OCI-LY7 (cell line): ENCODE data around the gene SFXN5. TPM values are rescaled to one million over a fixed set of nuclear protein-coding genes. Genes with fewer than 3 reads are reported as not detected.

Experiments
- BruUV-seq: library from RNA; stranded (reverse); fragments of 400-500 nt; replicated peaks from 2 replicates; lab custom pipeline; 2021; lab: Mats Ljungman, UMichigan
- CTCF ChIA-PET: fragments of 300-600 bp; sonication (Branson Sonifier 250); formaldehyde crosslinking; loops from one replicate; lab custom pipeline; 2022; ENCODE audit warnings: antibody characterized with exemption; ENCODE audit not compliant: unreplicated experiment; lab: Charles Lee
- POLR2A ChIA-PET: fragments of 300-600 bp; sonication (Branson Sonifier 250); formaldehyde crosslinking; loops from one replicate; lab custom pipeline; 2022; ENCODE audit warnings: antibody characterized with exemption; lab: Charles Lee
- DNase-seq: peaks from one replicate; pipeline ENCODE4 v3.0.0-alpha.2; 2015; ENCODE audit warnings: low spot score
- H2AFZ ChIP-seq: fragments of 200-600 bp; sonication (generic), shearing (Covaris generic); 2 replicates; pipeline ENCODE4 v1.6.1; 2014; ENCODE audit warnings: mild to moderate bottlenecking, antibody characterized with exemption, low read length, moderate library complexity
- H3K27ac ChIP-seq: fragments of 200-600 bp; sonication (generic); 2 replicates; pipeline ENCODE4 v1.5.1; 2014; ENCODE audit warnings: mixed run types, low read depth, mild to moderate bottlenecking, moderate library complexity, low read length, inconsistent platforms; ENCODE audit not compliant: poor library complexity, severe bottlenecking
- H3K36me3 ChIP-seq: fragments of 200-600 bp; sonication (generic); 2 replicates; pipeline ENCODE4 v1.6.1; 2014; ENCODE audit warnings: mild to moderate bottlenecking, antibody characterized with exemption, low read length, moderate library complexity, mixed read lengths; ENCODE audit not compliant: insufficient read depth
- H3K4me1 ChIP-seq: fragments of 200-600 bp; sonication (generic); 2 replicates; pipeline ENCODE4 v1.5.1; 2014; ENCODE audit warnings: mild to moderate bottlenecking, low read length; ENCODE audit not compliant: insufficient read depth, poor library complexity, severe bottlenecking
- H3K4me2 ChIP-seq: fragments of 200-600 bp; sonication (generic); 2 replicates; pipeline ENCODE4 v1.6.1; 2014; ENCODE audit warnings: mild to moderate bottlenecking, low read length
- H3K4me3 ChIP-seq: fragments of 200-600 bp; sonication (generic); 2 replicates; pipeline ENCODE4 v1.5.1; 2014; ENCODE audit warnings: mild to moderate bottlenecking, low read depth, low read length; ENCODE audit not compliant: poor library complexity, severe bottlenecking
- H3K79me2 ChIP-seq: fragments of 200-600 bp; sonication (generic); 2 replicates; pipeline ENCODE4 v1.6.1; 2016; ENCODE audit warnings: low read depth, mild to moderate bottlenecking, low read length, moderate library complexity, mixed read lengths; ENCODE audit not compliant: insufficient read depth
- H3K9me2 ChIP-seq: fragments of 200-600 bp; sonication (generic); 2 replicates; pipeline ENCODE4 v1.6.1; 2016; ENCODE audit warnings: mild to moderate bottlenecking, low read length, mixed read lengths; ENCODE audit not compliant: insufficient read depth
- H3K9me3 ChIP-seq: fragments of 200-600 bp; sonication (generic); 2 replicates; pipeline ENCODE4 v1.6.1; 2014; ENCODE audit warnings: mild to moderate bottlenecking, mixed run types, low read length, mixed read lengths
- H4K20me1 ChIP-seq: fragments of 200-600 bp; sonication (generic); 2 replicates; pipeline ENCODE4 v1.6.1; 2014; ENCODE audit warnings: mild to moderate bottlenecking, antibody characterized with exemption, low read length, moderate library complexity, mixed read lengths; ENCODE audit not compliant: insufficient read depth
- CTCF ChIP-seq: fragments of 200-600 bp; sonication (generic); conservative IDR thresholded peaks from 2 replicates; pipeline ENCODE4 v1.5.1; 2014; ENCODE audit warnings: mild to moderate bottlenecking, antibody characterized with exemption, low read length, moderate library complexity, mixed read lengths
- EZH2phosphoT487 ChIP-seq: fragments of 200-600 bp; sonication (generic); IDR thresholded peaks from 2 replicates; pipeline ENCODE4 v1.6.1; 2018; ENCODE audit warnings: low read depth, borderline replicate concordance, mild to moderate bottlenecking, mixed run types, antibody characterized with exemption, low read length, moderate library complexity, mixed read lengths
- intact Hi-C: fragments of 100-400 bp; cut with micrococcal nuclease; formaldehyde crosslinking; loops from one replicate; pipeline ENCODE4 v1.10.0; 2022; ENCODE audit not compliant: unreplicated experiment
- total RNA-seq, 2 experiments: library from RNA; depleted of rRNA in 1 of 2; stranded (reverse); fragments of >200 nt in 1 of 2; shearing (Covaris generic) in 1 of 2; gene quantifications; 2 replicates each; pipeline ENCODE4 v1.2.3, GENCODE V29; 2014 to 2022

Gene SFXN5
- total RNA-seq, 2 experiments from 2014 or later: 4.5 to 10.5 TPM

- no peak overlapping the region for H2AFZ ChIP-seq
- no peak for TF ChIP-seq EZH2phosphoT487
- no peak for TF ChIP-seq CTCF
- no TSS peak for BruUV-seq
- no peak for DNase-seq
- H3K9me2 ChIP-seq: no peaks in the 10 kb centered on the region
- H3K27ac ChIP-seq: no peak overlapping the region
- no peaks in the 10 kb centered on the region for H3K36me3 ChIP-seq
- H3K4me1 ChIP-seq: peaks cover 5% of the 10 kb centered on the region
- no peaks in the 10 kb centered on the region for H3K9me3 ChIP-seq
- intact Hi-C loops: no loop called here
- H4K20me1 ChIP-seq: no peaks in the 10 kb centered on the region
- H3K79me2 ChIP-seq: no peaks in the 10 kb centered on the region
- ChIA-PET CTCF (no interaction called here), POLR2A (no interaction called here)
- no peak overlapping the region for H3K4me3 ChIP-seq
- H3K4me2 ChIP-seq: peak overlapping the region; percentile 29; the same call in 1 of the 2 replicates
These were observed 154.8 kb downstream of the SFXN5 start for GRCh38 chr2:72916743-72917137.

GRCh38 chr2:72915907-72916742, 155.4 kb downstream of the SFXN5 start:
- POLR2A ChIA-PET: no interaction called here
- Histone ChIP-seq H3K4me2 (peak overlapping the region; percentile 50), H3K4me1 (peaks cover 5% of the 10 kb centered on the region), H3K4me3 (peak overlapping the region; percentile 30), H3K79me2 (no peaks in the 10 kb centered on the region), H3K36me3 (no peaks in the 10 kb centered on the region), H3K27ac (no peak overlapping the region), H2AFZ (no peak overlapping the region), H4K20me1 (no peaks in the 10 kb centered on the region), H3K9me2 (no peaks in the 10 kb centered on the region), H3K9me3 (no peaks in the 10 kb centered on the region)
- peak; percentile 42 for DNase-seq
- no TSS peak for BruUV-seq
- CTCF ChIA-PET: no interaction called here
- no peak for TF ChIP-seq EZH2phosphoT487
- intact Hi-C loops: no loop called here

GRCh38 chr2:72915320-72915906, 156.1 kb downstream of the SFXN5 start:
- Histone ChIP-seq H3K4me3 (peak overlapping the region; percentile 30), H3K36me3 (no peaks in the 10 kb centered on the region), H3K9me2 (no peaks in the 10 kb centered on the region), H2AFZ (no peak overlapping the region), H3K4me2 (peak overlapping the region; percentile 50), H3K9me3 (no peaks in the 10 kb centered on the region), H3K4me1 (peaks cover 5% of the 10 kb centered on the region), H3K79me2 (no peaks in the 10 kb centered on the region), H4K20me1 (no peaks in the 10 kb centered on the region), H3K27ac (no peak overlapping the region)
- BruUV-seq: no TSS peak
- no peak for TF ChIP-seq CTCF
- TF ChIP-seq EZH2phosphoT487: no peak
- DNase-seq: no peak
- intact Hi-C loops: no loop called here
- POLR2A ChIA-PET: no interaction called here
- CTCF ChIA-PET: no interaction called here
